ENCODE data around the gene XRCC3.

XRCC3 gene

DNA sequence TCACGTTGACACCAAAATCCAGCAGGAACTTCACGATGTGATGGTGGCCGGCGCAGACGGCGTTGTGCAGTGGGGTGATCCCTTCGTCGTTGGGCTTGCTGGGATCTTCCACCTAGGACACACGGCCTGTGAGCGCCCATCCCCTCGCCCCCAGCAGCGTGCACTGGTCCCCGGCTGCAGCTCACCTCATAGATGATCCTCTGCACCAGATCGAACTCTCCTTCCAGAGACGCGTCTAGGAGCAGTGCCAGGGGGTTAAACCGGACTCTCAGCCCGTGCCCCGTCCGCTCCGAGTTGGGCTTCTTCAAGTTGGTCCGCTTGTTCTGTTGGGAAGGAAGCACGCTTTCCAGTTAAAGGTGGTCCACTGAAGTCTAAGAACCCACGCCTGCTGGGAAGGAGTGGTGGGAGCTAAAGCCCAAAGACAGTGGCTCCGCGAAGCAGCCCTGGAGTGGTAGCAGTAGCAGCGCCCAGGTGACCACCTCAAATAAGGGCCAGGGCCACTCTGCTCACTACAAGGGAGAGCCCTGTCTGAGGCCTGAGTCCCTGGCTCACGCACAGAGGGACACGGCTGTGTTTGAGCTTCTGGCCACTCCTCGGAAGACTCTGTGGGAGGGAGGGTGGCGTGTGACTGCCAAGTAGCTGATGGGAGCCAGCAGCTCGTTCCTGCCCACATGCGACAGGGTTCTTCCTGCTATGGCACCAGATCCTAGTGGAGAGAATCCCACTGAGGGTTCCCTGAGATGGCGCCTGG lies 23.6 kb upstream of the XRCC3 start:
- no peak for DNase-seq (ENCODE audit: low read depth)

- DNase-seq (ENCODE audit: low read depth) = no peak
These were observed 22.9 kb upstream of the XRCC3 start for GRCh38 chr14:103738166-103738565.

GRCh38 chr14:103737432-103738045 lies 22.3 kb upstream of the XRCC3 start:
- no peak for DNase-seq (ENCODE audit: low read depth)

DNA sequence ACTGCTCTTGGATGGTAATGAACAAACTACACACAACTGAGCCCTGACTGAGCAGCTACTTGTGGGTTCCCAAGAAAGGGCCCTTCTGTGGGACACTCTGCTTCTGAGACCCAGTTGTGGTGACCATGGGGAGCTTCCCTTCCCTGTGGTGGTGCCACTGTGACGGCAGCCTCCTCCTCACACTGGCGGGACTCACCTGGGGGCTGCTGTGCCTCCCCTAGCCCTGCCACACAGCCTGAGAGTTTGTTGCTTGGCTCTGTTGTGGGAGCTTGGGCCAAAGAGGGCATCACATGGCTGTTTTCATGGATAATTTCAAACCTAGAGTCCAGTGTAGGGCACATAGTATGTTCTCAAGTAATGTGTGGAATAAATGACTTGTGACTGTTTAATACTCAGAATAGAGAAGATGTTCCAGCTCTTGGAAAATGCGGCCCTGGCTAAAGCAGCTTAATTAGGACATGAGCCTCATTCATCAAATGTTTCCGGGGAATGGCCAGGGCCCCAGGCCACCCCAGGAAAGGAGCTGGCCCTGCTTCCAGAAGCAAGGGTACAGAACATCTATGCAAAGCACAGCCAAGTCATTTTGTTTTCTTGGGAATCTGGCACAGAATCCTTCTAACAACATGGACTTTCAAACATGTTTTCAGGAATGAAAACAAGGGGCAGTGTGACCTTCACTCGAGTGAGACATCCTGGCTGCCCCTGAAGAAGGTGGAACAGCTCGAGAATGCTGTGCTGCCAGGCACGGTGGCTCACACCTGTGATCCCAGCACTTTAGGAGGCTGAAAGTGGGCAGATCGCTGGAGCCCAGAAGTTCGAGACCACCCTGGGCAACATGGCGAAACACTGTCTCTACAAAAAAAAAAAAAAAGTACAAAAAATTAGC lies 21.5 kb upstream of the XRCC3 start:
- DNase-seq (ENCODE audit: low read depth) = no peak

DNA sequence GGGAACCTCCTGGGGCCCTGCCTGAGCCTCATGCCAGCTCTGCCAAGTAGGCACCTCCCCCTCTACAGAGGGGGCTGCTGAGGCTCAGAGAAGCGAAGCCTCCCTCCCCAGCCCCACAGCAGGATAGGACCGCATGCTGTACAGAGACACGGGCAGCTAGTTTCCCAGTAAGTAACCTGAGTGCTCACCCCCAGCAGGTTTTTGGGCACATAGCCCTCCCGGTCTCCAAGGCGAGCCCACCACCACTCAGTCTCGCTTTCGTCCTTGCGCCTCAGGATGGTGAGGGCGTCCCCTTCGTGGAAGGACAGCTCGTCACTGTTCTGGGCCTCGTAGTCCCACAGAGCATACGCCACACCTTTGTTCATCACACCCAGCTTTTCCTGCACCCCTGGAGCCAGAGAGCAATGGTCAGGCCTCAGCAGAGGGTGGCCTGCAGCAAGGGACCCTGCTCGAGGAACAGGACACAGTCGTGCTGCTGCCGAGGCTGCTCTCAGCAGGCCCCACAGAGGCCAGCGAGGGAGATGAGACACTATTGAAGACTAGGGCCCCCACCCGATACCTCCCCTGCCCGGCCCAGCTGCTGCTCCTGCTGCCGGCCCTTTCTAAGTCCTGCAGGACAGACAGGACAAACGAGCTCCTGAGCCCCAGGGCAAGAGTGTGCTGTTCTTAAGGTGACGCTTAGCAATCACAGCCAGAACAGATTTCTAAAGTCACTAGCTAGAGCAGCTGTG lies 20.7 kb upstream of the XRCC3 start:
- no peak for DNase-seq (ENCODE audit: low read depth)

- DNase-seq (ENCODE audit: low read depth) = no peak
These were observed 20.2 kb upstream of the XRCC3 start for GRCh38 chr14:103735439-103735814.

DNA sequence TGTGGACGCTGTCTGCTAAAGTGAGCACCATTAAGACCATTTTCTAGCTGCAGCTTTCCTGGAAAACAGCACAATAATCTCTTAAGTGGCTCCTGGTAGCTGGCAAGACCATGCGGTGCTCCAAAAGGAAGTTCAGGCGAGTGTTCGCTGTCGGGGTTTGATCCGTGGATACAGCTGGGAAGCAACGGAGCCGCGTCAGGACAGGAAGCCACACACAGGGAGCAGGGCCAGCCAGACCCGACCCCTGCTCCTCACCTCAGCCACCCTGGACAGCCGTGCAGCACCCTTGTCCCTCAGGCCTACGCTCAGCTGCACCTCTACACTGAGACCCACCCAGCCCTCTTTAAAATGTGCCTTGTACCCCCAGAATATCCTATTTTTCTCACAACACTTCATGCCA lies 19.8 kb upstream of the XRCC3 start:
- no peak for DNase-seq (ENCODE audit: low read depth)

- no peak for DNase-seq (ENCODE audit: low read depth)
These were observed 19.0 kb upstream of the XRCC3 start for GRCh38 chr14:103734081-103734888.

GRCh38 chr14:103733651-103734050 lies 18.4 kb upstream of the XRCC3 start:
- no peak for DNase-seq (ENCODE audit: low read depth)

- no peak for DNase-seq (ENCODE audit: low read depth)
These were observed 17.8 kb upstream of the XRCC3 start for GRCh38 chr14:103732868-103733620.

GRCh38 chr14:103731916-103732867 lies 16.9 kb upstream of the XRCC3 start:
- no peak for DNase-seq (ENCODE audit: low read depth)

GRCh38 chr14:103731481-103731880 lies 16.2 kb upstream of the XRCC3 start:
- no peak for DNase-seq (ENCODE audit: low read depth)

DNA sequence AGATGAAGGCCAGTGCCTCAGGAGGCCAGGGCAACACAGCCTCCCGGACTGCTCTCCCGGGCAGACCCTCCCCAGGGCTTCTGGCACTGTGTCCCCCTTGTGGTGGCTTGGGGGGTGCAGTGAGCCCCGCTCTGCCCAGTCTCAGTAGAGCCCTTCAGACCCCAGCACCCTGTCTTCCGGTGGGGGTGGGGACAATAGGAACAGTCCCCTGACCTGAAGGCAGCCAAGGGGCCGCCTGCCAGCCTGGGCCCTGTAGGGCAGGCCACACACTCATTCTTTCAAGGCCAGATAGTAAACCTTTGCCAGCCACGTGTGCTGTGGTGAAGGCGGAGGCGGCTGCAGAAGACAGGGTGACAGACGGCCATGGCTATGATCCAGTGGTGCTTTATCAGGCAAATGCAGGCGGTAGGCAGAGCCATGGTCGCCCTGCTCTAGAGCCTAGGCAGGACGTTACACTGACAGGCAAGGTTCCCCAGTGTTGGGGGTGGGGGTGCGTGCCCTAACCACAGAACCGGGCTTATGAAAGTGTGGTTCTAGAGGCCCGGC lies 15.3 kb upstream of the XRCC3 start:
- no peak for DNase-seq (ENCODE audit: low read depth)

- no peak for DNase-seq (ENCODE audit: low read depth)
These were observed 14.5 kb upstream of the XRCC3 start for GRCh38 chr14:103729496-103730448.

GRCh38 chr14:103728721-103729120 lies 13.5 kb upstream of the XRCC3 start:
- DNase-seq (ENCODE audit: low read depth) = no peak

DNA sequence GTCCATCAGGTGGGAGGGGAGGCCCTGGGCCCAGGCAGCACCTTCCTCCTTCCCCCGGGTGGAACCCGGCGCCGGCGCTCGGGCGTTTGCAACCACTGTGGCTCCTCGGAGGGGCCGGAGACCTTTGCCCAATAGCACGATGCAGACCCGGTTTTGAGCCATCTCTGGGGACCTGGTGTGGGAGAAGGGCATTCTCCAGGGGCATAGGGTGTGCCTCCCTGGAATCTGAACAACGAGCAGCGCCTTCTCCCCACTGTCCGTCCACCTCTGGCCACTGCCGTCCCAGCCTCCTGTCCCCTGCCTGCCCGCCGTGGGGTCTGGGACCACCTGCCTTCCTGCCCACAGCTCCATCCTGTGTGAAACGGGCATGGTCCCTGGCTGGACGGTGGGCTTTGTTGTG lies 12.9 kb upstream of the XRCC3 start:
- no peak for DNase-seq (ENCODE audit: low read depth)

- no peak for DNase-seq (ENCODE audit: low read depth)
These were observed 12.2 kb upstream of the XRCC3 start for GRCh38 chr14:103727313-103727980.

Measured in activated T-cell treated with anti-CD3 and anti-CD28 coated beads for 1 hour (primary cell).